Peyer's patch (tissue), 4 donors: Measurements from ENCODE around the gene NPTX2.

ENCODE experiments used
- POLR2A ChIP-seq, 2 donors: fragments of 450-650 bp; IDR thresholded peaks; one replicate each; pipeline ENCODE4 v1.5.1; 2017; ENCODE audit warnings: antibody characterized with exemption in 2 of 2, mild to moderate bottlenecking in 2 of 2, moderate library complexity in 2 of 2
- TF ChIP-seq, protein P1 (sequence below), 6 experiments: fragments of 450-650 bp in 4 of 6; fragments of 200-600 bp in 2 of 6; sonication (generic) in 1 of 6; IDR thresholded peaks; one replicate each; pipeline ENCODE4 v1.5.1; 2017 to 2019; ENCODE audit warnings: antibody characterized with exemption in 6 of 6, mild to moderate bottlenecking in 3 of 6, moderate library complexity in 1 of 6

DNA sequence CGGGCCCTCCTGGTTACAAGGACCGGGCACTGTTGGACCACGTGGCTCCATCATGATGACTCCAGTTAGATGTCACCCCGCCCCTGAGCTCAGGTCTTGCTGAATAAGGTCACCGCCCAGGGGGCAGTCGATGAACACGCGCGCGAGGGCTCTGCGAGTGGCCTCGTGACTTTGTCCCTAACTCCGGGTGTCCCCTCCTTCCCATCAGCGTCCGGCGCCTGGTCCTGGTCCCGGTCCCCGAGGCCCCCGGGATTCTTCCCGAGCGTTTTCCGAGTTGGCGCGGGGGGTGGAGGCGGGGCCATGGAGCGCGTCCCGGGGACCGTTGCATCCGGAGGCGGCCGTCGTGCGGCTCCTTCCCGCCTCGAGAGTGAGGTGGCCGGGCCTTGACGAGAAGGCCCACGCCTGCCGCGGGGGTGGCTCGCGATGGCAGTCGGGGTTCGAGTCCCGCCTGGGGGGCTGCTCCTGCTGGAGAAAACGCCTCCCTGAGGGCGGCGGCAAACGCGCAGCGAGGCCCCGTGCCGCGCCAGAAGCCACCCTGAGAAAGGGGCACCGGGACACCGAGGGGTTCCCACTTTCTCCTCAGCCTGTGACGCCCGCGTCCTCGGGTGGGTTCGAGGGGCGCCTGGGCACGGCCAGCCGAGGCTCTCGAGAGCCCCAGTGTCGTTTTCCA lies 569 bp upstream of the NPTX2 start:
- TF ChIP-seq, protein P1, sequence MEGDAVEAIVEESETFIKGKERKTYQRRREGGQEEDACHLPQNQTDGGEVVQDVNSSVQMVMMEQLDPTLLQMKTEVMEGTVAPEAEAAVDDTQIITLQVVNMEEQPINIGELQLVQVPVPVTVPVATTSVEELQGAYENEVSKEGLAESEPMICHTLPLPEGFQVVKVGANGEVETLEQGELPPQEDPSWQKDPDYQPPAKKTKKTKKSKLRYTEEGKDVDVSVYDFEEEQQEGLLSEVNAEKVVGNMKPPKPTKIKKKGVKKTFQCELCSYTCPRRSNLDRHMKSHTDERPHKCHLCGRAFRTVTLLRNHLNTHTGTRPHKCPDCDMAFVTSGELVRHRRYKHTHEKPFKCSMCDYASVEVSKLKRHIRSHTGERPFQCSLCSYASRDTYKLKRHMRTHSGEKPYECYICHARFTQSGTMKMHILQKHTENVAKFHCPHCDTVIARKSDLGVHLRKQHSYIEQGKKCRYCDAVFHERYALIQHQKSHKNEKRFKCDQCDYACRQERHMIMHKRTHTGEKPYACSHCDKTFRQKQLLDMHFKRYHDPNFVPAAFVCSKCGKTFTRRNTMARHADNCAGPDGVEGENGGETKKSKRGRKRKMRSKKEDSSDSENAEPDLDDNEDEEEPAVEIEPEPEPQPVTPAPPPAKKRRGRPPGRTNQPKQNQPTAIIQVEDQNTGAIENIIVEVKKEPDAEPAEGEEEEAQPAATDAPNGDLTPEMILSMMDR (IDR thresholded peaks at IDR 0.05), result no peak
- TF ChIP-seq POLR2A (IDR thresholded peaks at IDR 0.05), result no peak
